Endothelial cell (in vitro differentiated cells): ENCODE measurements around the gene OR5B12. TPM values are rescaled to one million over a fixed set of nuclear protein-coding genes. Genes with fewer than 3 reads are reported as not detected.

Source experiments
- DNase-seq: peaks from one replicate; pipeline ENCODE4 v3.0.0; 2021; ENCODE audit warnings: low spot score
- H3K27ac Mint-ChIP-seq: one replicate; pipeline ENCODE4 v1.8.0; 2021; ENCODE audit warnings: mixed read lengths, inconsistent platforms; ENCODE audit not compliant: unreplicated experiment
- H3K27me3 Mint-ChIP-seq: one replicate; pipeline ENCODE4 v1.8.0; 2021; ENCODE audit warnings: mild to moderate bottlenecking, moderate library complexity, mixed read lengths, inconsistent platforms; ENCODE audit not compliant: unreplicated experiment
- H3K36me3 Mint-ChIP-seq: one replicate; pipeline ENCODE4 v1.8.0; 2021; ENCODE audit warnings: mild to moderate bottlenecking, low read depth, mixed read lengths, inconsistent platforms; ENCODE audit not compliant: unreplicated experiment
- H3K4me1 Mint-ChIP-seq: one replicate; pipeline ENCODE4 v1.8.0; 2021; ENCODE audit warnings: mild to moderate bottlenecking, mixed read lengths, inconsistent platforms; ENCODE audit not compliant: unreplicated experiment
- H3K4me3 Mint-ChIP-seq: one replicate; pipeline ENCODE4 v1.8.0; 2021; ENCODE audit warnings: mild to moderate bottlenecking, mixed read lengths, inconsistent platforms; ENCODE audit not compliant: unreplicated experiment
- H3K9me3 Mint-ChIP-seq: one replicate; pipeline ENCODE4 v1.8.0; 2021; ENCODE audit warnings: mixed read lengths, inconsistent platforms; ENCODE audit not compliant: unreplicated experiment
- CTCF ChIP-seq: fragments of 200-600 bp; sonication (generic); IDR thresholded peaks from one replicate; pipeline ENCODE4 v1.5.0; 2021; ENCODE audit warnings: antibody characterized with exemption; ENCODE audit not compliant: unreplicated experiment
- total RNA-seq: library from RNA; stranded (reverse); fragmentation: NEBNext Ultra II Directional; extraction: Animal tissue kit (Norgen Biotek cat#: 25700); gene quantifications from one replicate; pipeline ENCODE4 v1.2.1, GENCODE V29; 2021; ENCODE audit not compliant: unreplicated experiment

The OR5B12 gene
- total RNA-seq, 1 donor from 2014 or later = not detected

- no peaks in the 10 kb centered on the region for H3K36me3 Mint-ChIP-seq
- TF ChIP-seq CTCF = no peak
- no peaks in the 10 kb centered on the region for H3K4me1 Mint-ChIP-seq
Measured at GRCh38 chr11:58466293-58466692, 24.3 kb upstream of the OR5B12 start.

GRCh38 chr11:58465690-58466089, 23.7 kb upstream of the OR5B12 start:
- H3K9me3 Mint-ChIP-seq = peaks cover 3% of the 10 kb centered on the region
- H3K4me3 Mint-ChIP-seq = no peak overlapping the region
- H3K4me1 Mint-ChIP-seq = no peaks in the 10 kb centered on the region
- H3K27me3 Mint-ChIP-seq = peaks cover 4% of the 10 kb centered on the region
- TF ChIP-seq CTCF = no peak
- no peaks in the 10 kb centered on the region for H3K36me3 Mint-ChIP-seq
- no peak overlapping the region for H3K27ac Mint-ChIP-seq
- DNase-seq = no peak

More at GRCh38 chr11:58466293-58466692, 24.3 kb upstream of the OR5B12 start:
- H3K9me3 Mint-ChIP-seq = peaks cover 7% of the 10 kb centered on the region
- H3K27me3 Mint-ChIP-seq = peaks cover 4% of the 10 kb centered on the region
- DNase-seq = no peak
- H3K27ac Mint-ChIP-seq = no peak overlapping the region
- H3K4me3 Mint-ChIP-seq = no peak overlapping the region

GRCh38 chr11:58451585-58451984, 9.5 kb upstream of the OR5B12 start:
- no peaks in the 10 kb centered on the region for H3K27me3 Mint-ChIP-seq
- no peaks in the 10 kb centered on the region for H3K9me3 Mint-ChIP-seq
- H3K4me3 Mint-ChIP-seq = no peak overlapping the region
- H3K27ac Mint-ChIP-seq = no peak overlapping the region
- no peaks in the 10 kb centered on the region for H3K4me1 Mint-ChIP-seq
- TF ChIP-seq CTCF = no peak
- DNase-seq = no peak
- no peaks in the 10 kb centered on the region for H3K36me3 Mint-ChIP-seq

GRCh38 chr11:58446294-58446693, 4.3 kb upstream of the OR5B12 start:
- H3K27me3 Mint-ChIP-seq = peaks cover 2% of the 10 kb centered on the region
- no peak overlapping the region for H3K4me3 Mint-ChIP-seq
- no peak for DNase-seq
- no peaks in the 10 kb centered on the region for H3K4me1 Mint-ChIP-seq
- no peak for TF ChIP-seq CTCF
- H3K36me3 Mint-ChIP-seq = no peaks in the 10 kb centered on the region
- H3K9me3 Mint-ChIP-seq = no peaks in the 10 kb centered on the region
- H3K27ac Mint-ChIP-seq = no peak overlapping the region

- Mint-ChIP-seq H3K4me3 (no peak overlapping the region), H3K27ac (no peak overlapping the region), H3K27me3 (peaks cover 2% of the 10 kb centered on the region), H3K9me3 (no peaks in the 10 kb centered on the region), H3K36me3 (no peaks in the 10 kb centered on the region), H3K4me1 (no peaks in the 10 kb centered on the region)
- no peak for DNase-seq
- TF ChIP-seq CTCF = no peak
Measured at GRCh38 chr11:58444300-58444699, 2.3 kb upstream of the OR5B12 start.
